Transverse colon (tissue), 4 donors: ENCODE results near the gene LAMA2. TPM values are rescaled to one million over a fixed set of nuclear protein-coding genes. Genes with fewer than 3 reads are reported as not detected.

Experiments used
- DNase-seq: peaks from one replicate; pipeline ENCODE4 v3.0.0-alpha.2; 2019
- H3K27ac ChIP-seq, 4 donors: fragments of 200-600 bp; sonication (generic); 2 replicates each; pipeline ENCODE4 v1.5.1; 2016 to 2018; ENCODE audit warnings: inconsistent platforms in 4 of 4
- H3K27me3 ChIP-seq: fragments of 200-600 bp; sonication (generic); 2 replicates; pipeline ENCODE4 v1.5.1; 2017; ENCODE audit warnings: inconsistent platforms
- H3K36me3 ChIP-seq, 4 donors: fragments of 200-600 bp; sonication (generic); 2 replicates each; pipeline ENCODE4 v1.5.1; 2017 to 2019; ENCODE audit warnings: inconsistent platforms in 4 of 4
- H3K4me1 ChIP-seq, 4 donors: fragments of 200-600 bp; sonication (generic); 2 replicates each; pipeline ENCODE4 v1.5.1; 2017 to 2020; ENCODE audit warnings: inconsistent platforms in 4 of 4
- H3K4me3 ChIP-seq, 4 donors: fragments of 200-600 bp; sonication (generic); 1 replicate in 1 of 4; 2 replicates in 3 of 4; pipeline versions ENCODE4 v1.5.1 to v1.6.1; 2017 to 2019; ENCODE audit warnings: inconsistent platforms in 4 of 4
- H3K9me3 ChIP-seq, 2 donors: fragments of 200-600 bp; sonication (generic); 2 replicates each; pipeline ENCODE4 v1.5.1; 2017 to 2019; ENCODE audit warnings: inconsistent platforms in 2 of 2
- CTCF ChIP-seq, 5 experiments: fragments of 200-600 bp in 3 of 5; fragments of 450-650 bp in 2 of 5; sonication (generic) in 3 of 5; IDR thresholded peaks; 1 replicate in 2 of 5; 2 replicates in 3 of 5; pipeline ENCODE4 v1.5.1; 2016 to 2017; ENCODE audit warnings: antibody characterized with exemption in 5 of 5, inconsistent platforms in 3 of 5, mild to moderate bottlenecking in 2 of 5, moderate library complexity in 1 of 5
- EP300 ChIP-seq: sonication (generic); formaldehyde crosslinking; IDR thresholded peaks from one replicate; pipeline ENCODE4 v1.6.1; 2017; ENCODE audit warnings: antibody characterized with exemption, low read depth
- POLR2A ChIP-seq: fragments of 450-650 bp; IDR thresholded peaks from one replicate; pipeline ENCODE4 v1.6.1; 2016; ENCODE audit warnings: antibody characterized with exemption, mild to moderate bottlenecking, moderate library complexity
- POLR2AphosphoS5 ChIP-seq, 3 donors: sonication (generic); formaldehyde crosslinking; IDR thresholded peaks; one replicate each; pipeline ENCODE4 v1.6.1; 2016; ENCODE audit warnings: antibody characterized with exemption in 3 of 3
- WGBS, 2 donors: methylation state at CpG; one replicate each; pipeline ENCODE4 v1.1.5; 2018; ENCODE audit warnings: low coverage in 1 of 2; 5-methylcytosine and 5-hydroxymethylcytosine counted together
- in situ Hi-C, 4 donors: fragments of 200-750 bp; cut with MboI; loops; one replicate each; pipeline versions ENCODE4 v1.15.0 to v1.15.1; 2017; ENCODE audit warnings: low sequenced_read_pairs in 3 of 4, low pct_ligation_motif_present in 1 of 4, low pct_unique_long_range_greater_than_20kb in 1 of 4
- intact Hi-C: fragments of 100-400 bp; cut with DNase I; formaldehyde crosslinking; loops from one replicate; pipeline ENCODE4 v1.15.1; 2023; ENCODE audit warnings: low total_unique reads
- total RNA-seq, 4 donors: library from RNA; depleted of rRNA; stranded (reverse); fragments of >200 nt; gene quantifications; one replicate each; pipeline ENCODE4 v1.1.0, GENCODE V29; 2016

LAMA2 gene
- total RNA-seq, 4 donors from 2014 or later = 12.3 to 43.0 (median 32.1) TPM

GRCh38 chr6:129476248-129476564 is 593.3 kb downstream of the LAMA2 start:
- no peaks in the 10 kb centered on the region for H3K9me3 ChIP-seq
- no peaks in the 10 kb centered on the region for H3K36me3 ChIP-seq
- DNase-seq = no peak
- TF ChIP-seq EP300 (no peak), CTCF (IDR thresholded peaks at IDR 0.05) (no peak), POLR2A (no peak), POLR2AphosphoS5 (IDR thresholded peaks at IDR 0.05) (no peak)
- H3K27ac ChIP-seq = no peak overlapping the region
- intact Hi-C loops (no loop called here), in situ Hi-C loops (loop anchor here in 2 of 4 donors (25.0 kb wide), 1 partner anchor 261 kb away; no protein-coding TSS in a partner anchor)
- no peaks in the 10 kb centered on the region for H3K27me3 ChIP-seq
- WGBS, 2 donors = 86 to 87% methylated on average over 3 to 4 of the region's 4 CpGs
- H3K4me1 ChIP-seq = no peaks in the 10 kb centered on the region
- no peak overlapping the region for H3K4me3 ChIP-seq

- intact Hi-C loops (no loop called here), in situ Hi-C loops (loop anchor here in 2 of 4 donors (25.0 kb wide), 1 partner anchor 260 kb away; no protein-coding TSS in a partner anchor)
- Histone ChIP-seq H3K27me3 (no peaks in the 10 kb centered on the region), H3K4me3 (no peak overlapping the region), H3K9me3 (no peaks in the 10 kb centered on the region), H3K27ac (no peak overlapping the region), H3K4me1 (no peaks in the 10 kb centered on the region), H3K36me3 (no peaks in the 10 kb centered on the region)
- WGBS, 2 donors = 89 to 93% methylated on average over 3 to 4 of the region's 4 CpGs
- DNase-seq = no peak
- TF ChIP-seq POLR2A (no peak), POLR2AphosphoS5 (IDR thresholded peaks at IDR 0.05) (no peak), CTCF (IDR thresholded peaks at IDR 0.05) (no peak), EP300 (no peak)
Observed at GRCh38 chr6:129476810-129477209, 593.9 kb downstream of the LAMA2 start.

- no peaks in the 10 kb centered on the region for H3K36me3 ChIP-seq
- H3K4me1 ChIP-seq = no peaks in the 10 kb centered on the region
- H3K4me3 ChIP-seq = no peak overlapping the region
- no peaks in the 10 kb centered on the region for H3K9me3 ChIP-seq
- TF ChIP-seq EP300 (no peak), POLR2AphosphoS5 (IDR thresholded peaks at IDR 0.05) (no peak), CTCF (IDR thresholded peaks at IDR 0.05) (no peak), POLR2A (no peak)
- DNase-seq = no peak
- in situ Hi-C loops (loop anchor here in 2 of 4 donors (25.0 kb wide), 1 partner anchor 259 kb away; no protein-coding TSS in a partner anchor), intact Hi-C loops (no loop called here)
- no peak overlapping the region for H3K27ac ChIP-seq
- H3K27me3 ChIP-seq = no peaks in the 10 kb centered on the region
- 92 to 100% methylated on average over 3 to 4 of the region's 4 CpGs for WGBS, 2 donors
Observed at GRCh38 chr6:129478379-129478778, 595.4 kb downstream of the LAMA2 start.

- H3K27me3 ChIP-seq = no peaks in the 10 kb centered on the region
- no peaks in the 10 kb centered on the region for H3K9me3 ChIP-seq
- DNase-seq = no peak
- no peaks in the 10 kb centered on the region for H3K4me1 ChIP-seq
- H3K27ac ChIP-seq = no peak overlapping the region
- H3K4me3 ChIP-seq = no peak overlapping the region
- no peak for TF ChIP-seq EP300
- TF ChIP-seq CTCF (IDR thresholded peaks at IDR 0.05) = no peak
- TF ChIP-seq POLR2AphosphoS5 (IDR thresholded peaks at IDR 0.05) = no peak
- TF ChIP-seq POLR2A = no peak
- no peaks in the 10 kb centered on the region for H3K36me3 ChIP-seq
- in situ Hi-C loops (loop anchor here in 2 of 4 donors (25.0 kb wide), 1 partner anchor 256 kb away; no protein-coding TSS in a partner anchor), intact Hi-C loops (no loop called here)
- WGBS, 2 donors = 87 to 92% methylated on average over 3 to 4 of the region's 4 CpGs
Observed at GRCh38 chr6:129481706-129482105, 598.8 kb downstream of the LAMA2 start.
